LNCaP clone FGC (cell line): ENCODE results near the gene CD96.

Source experiments
- DNase-seq: peaks from one replicate; pipeline ENCODE4 v3.0.0-alpha.2; 2011; ENCODE audit warnings: low read depth
- H3K4me3 ChIP-seq: 2 replicates; pipeline ENCODE4 v1.5.1; 2011; ENCODE audit warnings: mild to moderate bottlenecking, low read depth, low read length, control low read depth
- TF ChIP-seq, protein P1 (sequence below): IDR thresholded peaks from 2 replicates; pipeline ENCODE4 v1.5.1; 2012; ENCODE audit warnings: mild to moderate bottlenecking; ENCODE audit not compliant: control insufficient read depth, insufficient read depth; ENCODE audit errors: extremely low read depth

The CD96 gene

DNA sequence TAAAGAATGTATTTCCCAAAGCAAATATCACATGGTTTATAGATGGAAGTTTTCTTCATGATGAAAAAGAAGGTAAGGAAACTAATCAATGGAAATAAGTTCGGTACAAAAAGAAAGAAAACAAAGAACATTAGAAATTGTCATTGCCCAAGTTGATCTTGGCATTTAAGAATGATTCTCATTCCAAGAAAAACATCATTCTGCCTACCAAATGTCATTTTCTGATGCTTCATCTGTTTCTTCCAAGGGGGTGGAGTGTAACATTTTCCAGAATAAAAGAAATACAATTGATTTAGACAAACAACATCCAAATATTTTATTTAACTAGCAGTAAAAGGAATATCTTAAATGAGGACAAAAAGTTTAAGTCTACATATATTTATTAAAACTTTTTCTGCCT, 56.1 kb downstream of the CD96 start:
- no peak for DNase-seq
- TF ChIP-seq, protein P1, sequence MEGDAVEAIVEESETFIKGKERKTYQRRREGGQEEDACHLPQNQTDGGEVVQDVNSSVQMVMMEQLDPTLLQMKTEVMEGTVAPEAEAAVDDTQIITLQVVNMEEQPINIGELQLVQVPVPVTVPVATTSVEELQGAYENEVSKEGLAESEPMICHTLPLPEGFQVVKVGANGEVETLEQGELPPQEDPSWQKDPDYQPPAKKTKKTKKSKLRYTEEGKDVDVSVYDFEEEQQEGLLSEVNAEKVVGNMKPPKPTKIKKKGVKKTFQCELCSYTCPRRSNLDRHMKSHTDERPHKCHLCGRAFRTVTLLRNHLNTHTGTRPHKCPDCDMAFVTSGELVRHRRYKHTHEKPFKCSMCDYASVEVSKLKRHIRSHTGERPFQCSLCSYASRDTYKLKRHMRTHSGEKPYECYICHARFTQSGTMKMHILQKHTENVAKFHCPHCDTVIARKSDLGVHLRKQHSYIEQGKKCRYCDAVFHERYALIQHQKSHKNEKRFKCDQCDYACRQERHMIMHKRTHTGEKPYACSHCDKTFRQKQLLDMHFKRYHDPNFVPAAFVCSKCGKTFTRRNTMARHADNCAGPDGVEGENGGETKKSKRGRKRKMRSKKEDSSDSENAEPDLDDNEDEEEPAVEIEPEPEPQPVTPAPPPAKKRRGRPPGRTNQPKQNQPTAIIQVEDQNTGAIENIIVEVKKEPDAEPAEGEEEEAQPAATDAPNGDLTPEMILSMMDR = no peak

DNA sequence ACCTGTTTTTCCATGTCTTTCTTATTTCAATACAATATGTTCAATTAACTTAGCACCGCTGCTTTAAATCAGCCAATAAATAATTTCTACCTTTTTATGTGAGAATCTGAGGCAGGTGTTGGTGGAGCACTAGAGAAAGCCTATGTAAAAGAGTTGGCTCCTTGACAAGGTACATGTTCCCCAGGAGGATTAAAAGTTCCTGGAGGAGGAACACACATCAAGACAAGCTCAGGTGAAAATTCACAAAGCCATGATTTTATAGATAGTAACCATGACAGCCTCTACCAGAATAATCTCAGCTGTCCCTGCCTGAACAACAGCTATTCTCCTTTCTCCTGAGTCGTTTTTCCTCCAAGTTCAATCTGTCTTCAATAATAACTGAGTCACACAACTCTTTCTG, 56.6 kb downstream of the CD96 start:
- peak; percentile 84 for DNase-seq
- H3K4me3 ChIP-seq = no peak overlapping the region
- TF ChIP-seq, protein P1 = no peak

More for the DNA sequence above, 56.1 kb downstream of the CD96 start:
- H3K4me3 ChIP-seq = no peak overlapping the region

DNA sequence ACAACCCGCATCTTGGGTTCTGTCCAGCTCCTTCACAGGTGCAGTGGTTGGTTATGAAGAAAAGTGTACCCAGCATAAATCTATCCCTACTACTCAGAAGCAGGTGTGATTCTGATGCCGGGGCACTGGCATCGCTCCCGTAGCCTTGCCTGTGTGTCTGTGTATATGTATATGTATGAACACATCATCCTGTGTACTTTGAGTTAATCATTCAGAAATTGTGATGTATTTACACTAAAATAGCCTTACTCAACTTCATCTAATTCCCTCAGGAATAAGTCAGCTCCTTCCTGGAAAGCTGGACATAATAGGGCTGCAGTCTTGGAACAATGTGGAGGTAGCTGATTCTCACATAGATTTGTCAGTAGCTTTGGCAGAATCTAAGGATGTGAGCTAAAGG, 59.8 kb downstream of the CD96 start:
- no peak overlapping the region for H3K4me3 ChIP-seq
- DNase-seq = no peak
- TF ChIP-seq, protein P1 = no peak

DNA sequence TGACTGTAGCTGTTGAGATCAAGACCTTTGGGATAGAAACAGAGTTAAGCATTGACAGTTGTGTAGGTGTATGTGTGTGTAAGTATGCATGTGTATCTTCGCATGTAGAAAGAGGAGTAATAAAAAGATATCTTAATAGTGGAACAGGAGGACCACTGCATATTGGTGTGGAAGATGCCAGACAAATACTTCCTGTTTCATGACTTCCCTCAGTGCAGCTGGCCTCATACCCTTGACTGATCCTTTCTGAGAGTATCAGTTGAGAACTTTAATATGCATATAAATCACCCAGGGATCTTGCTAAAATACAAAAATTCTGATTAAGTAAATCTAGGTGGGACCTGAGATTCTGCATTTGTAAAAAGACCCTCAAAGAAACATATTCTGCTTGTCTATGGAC, 61.7 kb downstream of the CD96 start:
- TF ChIP-seq, protein P1 = no peak
- no peak overlapping the region for H3K4me3 ChIP-seq
- no peak for DNase-seq

DNA sequence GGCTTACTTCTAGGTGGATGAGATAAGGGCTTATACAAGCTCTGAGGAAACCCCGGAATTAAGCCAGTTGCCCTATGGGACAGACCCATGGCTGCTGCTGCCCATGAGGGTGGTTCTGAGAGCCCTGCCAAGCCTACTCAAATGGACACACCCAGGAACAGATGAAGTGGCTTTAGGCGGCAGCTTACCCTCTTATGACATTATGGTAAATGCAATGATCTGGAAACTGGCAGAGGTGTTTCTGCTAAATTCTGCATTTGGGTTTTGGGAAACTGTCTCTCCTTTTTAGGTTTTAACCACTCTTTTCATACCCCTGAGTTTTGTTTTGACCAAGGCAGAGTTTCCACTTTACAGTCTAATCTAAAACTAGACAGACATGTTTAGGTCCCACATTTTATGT, 62.1 kb downstream of the CD96 start:
- H3K4me3 ChIP-seq = no peak overlapping the region
- TF ChIP-seq, protein P1 = no peak
- DNase-seq = no peak

DNA sequence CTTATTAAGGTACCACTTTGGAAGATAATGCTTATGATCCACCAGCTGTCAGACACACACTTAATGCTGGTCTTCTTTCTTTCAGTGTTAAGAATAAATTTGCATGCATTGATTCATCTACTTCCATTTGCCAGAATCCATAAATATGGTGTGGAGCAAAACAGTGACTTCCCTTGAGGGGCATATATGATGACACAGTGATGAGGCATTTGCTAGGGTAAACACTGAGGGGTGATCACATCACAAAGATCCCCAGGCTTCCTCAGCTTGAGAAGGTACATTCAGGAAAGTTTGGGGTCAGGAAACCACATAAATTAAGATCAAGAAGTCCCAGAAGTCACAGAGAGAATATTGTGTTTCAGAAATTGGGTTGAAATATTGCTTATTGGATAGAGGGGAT, 63.0 kb downstream of the CD96 start:
- no peak for DNase-seq
- TF ChIP-seq, protein P1 = no peak
- no peak overlapping the region for H3K4me3 ChIP-seq

DNA sequence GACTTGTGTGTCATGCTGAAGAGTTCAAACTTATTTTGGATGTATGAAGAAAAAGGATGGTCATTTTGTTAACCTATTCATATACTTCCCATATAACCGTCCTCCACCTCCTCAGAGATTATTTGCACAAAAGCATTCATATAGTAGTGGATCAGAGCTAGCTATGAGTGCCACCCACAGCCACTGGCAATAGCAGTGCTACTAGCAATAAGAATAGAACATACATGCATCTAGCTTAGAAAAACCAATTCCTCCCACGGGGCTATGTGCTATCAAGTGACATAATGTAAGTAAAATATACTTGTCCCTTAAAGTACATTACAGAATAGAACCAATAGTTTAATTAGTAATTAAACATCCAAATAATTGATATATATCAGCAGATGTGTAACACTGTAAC, 63.5 kb downstream of the CD96 start:
- TF ChIP-seq, protein P1 = no peak
- no peak for DNase-seq
- H3K4me3 ChIP-seq = no peak overlapping the region
